Muscle of back (tissue), 13 donors: Measurements from ENCODE around the gene PCGF5. TPM values are rescaled to one million over a fixed set of nuclear protein-coding genes. Genes with fewer than 3 reads are reported as not detected.
"Not testable (repeated sequence)": the region's sequence is repeated elsewhere in the genome, so short reads cannot be mapped to it uniquely, and the experiment has no call there.

Experiments
- DNase-seq, 3 donors: peaks; one replicate each; pipeline versions ENCODE4 v3.0.0 to v3.0.0-alpha.2; 2013
- long read RNA-seq, 9 donors: transcript quantifications; one replicate each; lab custom pipeline, GENCODE V29; 2026
- polyA plus RNA-seq, 10 donors: library from polyadenylated mRNA; unstranded; fragments of 120-200 nt; gene quantifications; one replicate each; pipeline ENCODE4 v1.2.1, GENCODE V29; 2013; ENCODE audit not compliant: insufficient read length in 10 of 10

PCGF5 gene
- 10 to 100 TPM; 15.0 to 32.0 (median 18.4) TPM for polyA plus RNA-seq
- long read RNA-seq, donor 1, partial matches to known transcripts, result 0 of 1 reads
- long read RNA-seq, donor 1, other reads (novel, unspliced or antisense), result 0 of 1 reads
- long read RNA-seq, donor 2, result 0 reads
- long read RNA-seq, donor 3, result 0 reads
- long read RNA-seq, donor 4, full-length matches to known transcripts, result 6 of 6 reads
- long read RNA-seq, donor 4, partial matches to known transcripts, result 0 of 6 reads
- long read RNA-seq, donor 4, other reads (novel, unspliced or antisense), result 0 of 6 reads
- long read RNA-seq, donor 5, partial matches to known transcripts, result 0 of 4 reads
- long read RNA-seq, donor 5, other reads (novel, unspliced or antisense), result 0 of 4 reads
- long read RNA-seq, donor 6, full-length matches to known transcripts, result 5 of 5 reads
- long read RNA-seq, donor 6, partial matches to known transcripts, result 0 of 5 reads
- long read RNA-seq, donor 6, other reads (novel, unspliced or antisense), result 0 of 5 reads
- long read RNA-seq, donor 7, full-length matches to known transcripts, result 2 of 2 reads
- long read RNA-seq, donor 7, partial matches to known transcripts, result 0 of 2 reads
- long read RNA-seq, donor 7, other reads (novel, unspliced or antisense), result 0 of 2 reads
- long read RNA-seq, donor 8, full-length matches to known transcripts, result 4 of 4 reads
- long read RNA-seq, donor 8, partial matches to known transcripts, result 0 of 4 reads
- long read RNA-seq, donor 8, other reads (novel, unspliced or antisense), result 0 of 4 reads
- long read RNA-seq, donor 9, result 0 reads

DNA sequence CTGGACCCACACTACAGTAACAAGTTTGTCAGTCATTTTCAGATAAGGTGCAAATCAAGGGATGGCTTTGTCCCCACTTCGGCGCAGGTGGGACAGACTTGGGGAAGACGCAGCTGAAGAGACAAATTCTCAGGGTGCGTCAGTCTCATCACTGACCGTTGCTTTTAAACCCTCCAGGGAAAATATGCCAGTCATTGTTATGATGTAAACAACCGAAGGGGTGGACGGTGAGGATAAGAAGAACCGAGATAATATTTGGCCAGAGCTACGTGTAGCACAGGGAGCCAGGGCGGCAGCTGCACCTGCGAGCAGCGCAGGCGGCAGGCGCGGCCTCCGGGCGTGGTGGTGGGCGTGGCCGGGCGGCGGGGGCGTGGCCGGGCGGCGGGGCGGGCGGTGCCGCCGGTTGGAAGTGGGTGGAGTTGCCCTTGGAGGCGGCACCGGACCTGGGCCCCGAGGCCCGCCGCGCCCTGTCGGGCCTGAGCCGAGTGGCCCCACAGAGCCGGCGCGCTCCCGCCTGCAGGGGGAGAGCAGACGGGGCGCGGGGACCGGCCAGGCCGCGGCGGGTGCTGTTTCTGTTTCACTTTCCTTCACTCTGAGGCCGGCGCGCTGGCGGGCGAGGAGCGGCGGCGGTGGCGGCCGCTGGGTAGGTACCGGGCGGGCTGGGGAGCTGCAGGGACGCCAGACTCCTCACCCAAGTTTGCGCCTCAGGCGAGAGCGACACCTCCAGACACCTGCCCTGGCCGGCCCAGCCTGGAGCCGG is at the start of gene PCGF5:
Gene PCGF5 (plus strand): TSS at position 470 of the 760 bp plus-strand sequence. CDS start 2,209 bp downstream, outside the sequence.
- peak; percentile 83 to 91 (median 84) for DNase-seq

DNA sequence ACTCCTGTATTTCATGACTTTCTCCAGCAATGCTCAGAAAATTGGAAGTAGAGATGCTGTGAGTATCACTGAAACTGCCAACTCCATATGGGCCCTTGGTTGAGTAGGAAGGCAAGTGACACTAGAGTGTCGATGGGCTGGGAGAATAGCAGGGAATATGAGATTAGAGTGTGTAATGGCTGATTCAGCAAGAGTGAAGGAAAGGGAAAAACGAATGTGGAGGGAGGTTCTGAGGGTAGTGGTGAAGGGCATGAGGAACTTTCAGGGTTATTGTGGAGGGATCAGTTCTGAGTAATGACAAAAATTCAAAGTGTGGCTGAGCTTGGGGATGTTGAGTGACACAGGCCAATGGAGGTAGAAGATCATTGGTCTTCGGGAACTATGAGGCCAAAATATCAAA is 49.0 kb upstream of the PCGF5 start:
- no peak for DNase-seq

DNA sequence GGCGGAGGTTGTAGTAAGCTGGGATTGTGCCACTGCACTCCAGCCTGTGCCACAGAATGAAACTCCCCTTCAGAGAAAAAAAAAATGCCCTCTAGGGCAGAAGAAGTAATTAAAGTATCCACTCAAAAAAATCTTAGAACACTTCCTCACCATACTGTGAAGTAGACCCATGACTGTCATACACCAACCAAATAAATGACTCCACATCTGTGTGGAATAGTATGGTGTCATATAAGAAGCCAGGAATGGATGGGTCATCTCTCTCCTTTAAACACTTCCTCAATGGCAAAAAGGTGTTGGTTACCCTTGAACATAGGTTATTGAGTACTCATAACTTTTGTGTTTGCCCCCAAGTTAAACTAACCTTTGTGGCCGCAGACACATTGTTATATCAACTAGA is 48.1 kb upstream of the PCGF5 start:
- no peak for DNase-seq

DNA sequence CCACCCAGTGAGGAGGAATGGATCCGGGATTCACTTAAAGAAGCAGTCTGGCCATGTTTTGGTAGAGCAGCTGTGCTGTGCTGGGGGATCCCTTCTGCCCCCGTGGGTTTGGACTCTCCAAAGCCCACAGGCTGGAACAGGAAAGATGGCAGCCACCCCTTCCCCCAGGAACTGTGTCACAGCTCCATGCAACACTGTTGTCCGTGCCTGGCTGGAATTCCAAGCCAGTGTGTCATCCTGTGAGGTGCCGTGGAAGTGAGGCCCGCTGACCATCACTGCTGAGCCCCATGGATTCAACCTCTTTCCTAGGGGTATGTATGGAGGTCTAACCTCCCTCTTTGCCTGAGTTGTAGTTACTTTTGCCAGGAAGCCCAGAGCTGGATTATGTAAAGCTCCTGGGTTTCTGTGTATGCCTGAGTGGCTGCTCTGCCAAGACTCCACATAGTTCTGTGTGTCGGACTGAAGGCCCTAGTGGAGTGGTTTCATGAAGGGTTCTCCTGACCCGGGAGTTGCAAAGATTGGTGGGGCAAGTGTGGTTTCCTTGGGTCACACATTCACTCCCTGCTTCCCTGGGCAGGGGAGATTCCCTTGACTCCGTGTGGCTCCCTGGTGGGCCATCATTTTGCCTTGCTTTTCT is 35.1 kb upstream of the PCGF5 start:
- no peak for DNase-seq

DNA sequence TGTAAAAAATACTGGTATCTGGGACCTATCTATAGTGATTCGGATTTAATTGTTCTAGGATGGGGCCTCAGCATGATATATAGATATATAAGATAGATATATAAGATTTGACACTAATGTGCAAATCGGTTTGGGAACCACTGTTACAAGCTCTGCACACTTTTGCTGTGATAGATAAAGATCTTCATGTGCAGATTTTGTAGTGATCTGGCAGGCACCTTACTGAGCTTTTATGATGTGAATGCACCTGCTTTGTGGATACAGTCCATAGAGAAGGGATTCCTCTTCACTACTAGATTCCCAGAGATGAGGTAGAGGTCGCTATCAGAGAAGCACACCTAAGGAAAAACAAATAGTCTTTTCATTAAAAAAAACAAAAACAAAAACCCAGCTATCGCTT is 33.3 kb upstream of the PCGF5 start:
- no peak for DNase-seq

- not testable (repeated sequence) for DNase-seq
These were observed 32.5 kb upstream of the PCGF5 start for GRCh38 chr10:91188010-91188409.

- DNase-seq, result no peak
These were observed 31.6 kb upstream of the PCGF5 start for GRCh38 chr10:91188889-91189288.

- peak in 1 of 3 donors; percentile 59 for DNase-seq
These were observed 30.0 kb upstream of the PCGF5 start for GRCh38 chr10:91190388-91190870.

GRCh38 chr10:91190876-91191583 is 29.4 kb upstream of the PCGF5 start:
- DNase-seq, result no peak

- no peak for DNase-seq
These were observed 28.9 kb upstream of the PCGF5 start for GRCh38 chr10:91191584-91191919.

DNA sequence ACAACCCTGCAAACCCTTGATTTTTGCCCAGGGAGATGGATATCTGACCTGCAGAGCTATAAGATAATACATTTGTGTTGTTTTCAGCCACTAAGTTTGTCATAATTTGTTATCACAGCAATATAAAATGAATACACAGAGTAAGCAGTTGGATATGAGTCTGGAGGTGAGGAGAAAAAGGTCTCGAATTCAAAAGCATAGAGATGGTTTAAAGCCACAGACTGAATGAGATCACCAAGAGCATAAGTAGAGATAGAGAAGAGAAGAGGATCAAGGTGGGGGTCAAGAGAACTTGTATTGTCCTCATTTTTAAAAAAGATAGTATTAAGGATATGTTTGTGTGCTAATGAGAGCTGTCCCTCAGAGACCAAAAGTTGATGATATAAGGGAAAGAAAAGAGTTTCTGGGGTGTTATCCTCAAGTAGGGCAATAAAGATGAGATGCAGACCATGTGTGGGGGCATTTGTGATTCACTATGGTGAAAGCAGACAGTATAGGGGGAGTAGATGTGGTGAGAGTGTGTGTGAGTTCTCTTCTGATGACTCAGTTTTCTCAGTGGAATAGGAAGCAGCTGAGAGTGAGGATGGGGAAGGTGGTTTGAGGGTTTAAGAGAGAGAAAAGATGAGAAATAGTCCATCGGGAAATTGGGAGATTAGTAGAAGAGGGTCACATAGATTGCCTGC is 25.8 kb upstream of the PCGF5 start:
- DNase-seq, result peak in 1 of 3 donors; percentile 61

- no peak for DNase-seq
These were observed 24.0 kb upstream of the PCGF5 start for GRCh38 chr10:91196268-91197048.

DNA sequence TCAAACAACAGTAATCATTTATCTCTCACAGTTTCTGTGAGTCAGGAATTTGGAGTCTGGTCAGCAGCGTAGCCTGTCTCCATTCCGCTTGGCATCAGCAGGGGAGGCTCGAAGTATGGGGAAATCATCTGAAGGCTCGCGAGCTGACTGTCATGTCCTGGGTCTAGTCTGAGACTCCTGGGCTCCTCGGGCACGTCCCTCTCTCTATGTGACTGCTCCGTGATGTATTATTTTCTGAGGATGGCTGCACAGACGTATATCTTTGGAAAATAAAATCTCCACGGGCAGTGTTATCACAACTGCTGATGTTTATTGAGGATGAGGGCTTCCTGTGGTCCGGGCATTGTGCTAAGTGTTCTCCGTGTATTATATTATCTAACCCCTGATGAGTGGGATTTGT is 23.3 kb upstream of the PCGF5 start:
- DNase-seq, result no peak

- peak in 1 of 3 donors; percentile 26 for DNase-seq
These were observed 21.7 kb upstream of the PCGF5 start for GRCh38 chr10:91198781-91199180.

DNA sequence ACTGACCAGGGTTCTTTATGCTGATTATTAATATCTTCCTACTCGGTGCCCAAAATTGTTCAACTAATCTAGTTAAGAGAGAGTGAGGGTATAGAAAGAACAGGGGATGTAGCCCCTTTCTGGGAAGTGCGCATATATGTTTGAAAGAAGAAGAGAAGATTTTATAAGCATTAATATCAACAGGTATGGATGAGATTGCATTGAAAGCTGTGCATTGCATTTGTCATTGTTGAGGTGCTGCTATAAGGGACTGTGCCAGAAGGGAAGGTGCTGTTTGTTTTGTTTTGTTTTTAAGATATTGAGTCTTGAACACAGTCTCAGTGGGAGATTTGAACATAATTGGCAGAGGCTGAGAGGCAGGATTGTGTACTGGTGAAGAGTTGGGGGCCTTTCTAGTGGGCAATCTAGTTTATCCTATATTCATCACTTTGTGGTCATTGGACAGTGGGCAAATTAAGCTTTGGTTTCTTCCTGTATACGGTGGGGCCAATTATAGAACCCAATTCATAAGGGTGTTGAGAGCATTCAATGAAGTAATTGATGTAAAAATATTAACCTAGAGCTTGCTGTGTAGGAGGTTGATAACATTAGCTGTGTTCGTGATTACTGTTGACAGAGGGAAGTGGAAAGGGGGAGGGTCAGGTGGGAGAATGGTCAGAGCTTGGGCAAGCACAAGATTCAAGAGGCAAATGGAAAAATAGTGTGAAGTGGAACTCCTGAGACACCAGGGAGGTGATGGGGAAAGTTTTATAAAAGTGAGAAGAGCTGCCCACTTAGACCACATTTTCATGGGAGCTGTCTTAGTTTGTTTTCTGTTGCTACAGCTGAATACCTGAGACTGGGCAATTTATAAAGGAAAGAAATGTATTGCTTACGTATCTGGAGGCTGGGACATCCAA is 19.9 kb upstream of the PCGF5 start:
- no peak for DNase-seq

DNA sequence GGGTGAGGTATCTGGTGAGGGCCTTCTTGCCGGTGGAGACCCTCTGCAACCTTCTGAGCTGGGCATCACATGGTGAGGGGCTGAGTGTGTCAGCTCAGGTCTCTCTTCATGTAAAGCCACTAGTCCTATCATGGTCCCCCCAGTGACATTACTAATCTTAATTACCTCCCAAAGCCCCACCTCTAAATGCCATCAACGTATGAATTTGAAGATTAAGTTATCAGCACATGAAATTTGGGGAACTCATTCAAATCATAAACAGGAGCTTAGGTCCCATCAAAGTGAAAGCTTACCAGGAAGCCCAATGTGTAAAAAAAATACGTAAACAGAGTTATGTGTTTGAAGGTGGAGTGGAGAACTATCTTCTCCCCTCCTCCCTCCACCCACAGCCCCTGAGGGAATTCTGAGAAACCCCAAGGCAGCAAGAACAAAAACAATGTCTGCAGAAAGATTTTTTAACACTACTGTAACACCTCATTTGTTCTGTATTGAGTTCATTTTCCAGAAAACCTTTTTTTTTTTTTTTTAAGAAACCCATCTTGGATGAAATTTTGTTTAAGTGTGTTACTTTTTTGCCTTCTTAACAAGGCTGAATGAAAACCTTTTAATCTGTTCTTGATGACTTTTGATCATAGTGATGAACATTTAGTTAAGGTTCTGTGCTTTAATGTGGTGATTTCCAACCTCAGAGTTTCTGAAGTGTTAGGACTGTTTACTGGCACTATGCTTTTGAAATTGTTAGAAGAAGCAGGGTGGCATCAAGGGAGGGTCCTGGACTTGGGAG is 19.1 kb upstream of the PCGF5 start:
- DNase-seq, result no peak

- no peak for DNase-seq
These were observed 14.0 kb upstream of the PCGF5 start for GRCh38 chr10:91206427-91206826.
